Stimulated activated CD4-positive, alpha-beta T cell treated with anti-CD3 and anti-CD28 coated beads, Interleukin-2, amount 100 ng/mL, for 48 hours (primary cell): Measurements from ENCODE around the gene SCYL1.

Experiments used
- DNase-seq, 2 donors: peaks; one replicate each; pipeline ENCODE4 v3.0.0-alpha.2; 2020

Gene SCYL1

GRCh38 chr11:65493367-65494176, 31.3 kb upstream of the SCYL1 start:
- no peak for DNase-seq

- DNase-seq = no peak
Observed at GRCh38 chr11:65496304-65497140, 28.4 kb upstream of the SCYL1 start.

- DNase-seq = peak; percentile 99
Observed at GRCh38 chr11:65497141-65498041, 27.5 kb upstream of the SCYL1 start.

GRCh38 chr11:65498042-65498726, 26.7 kb upstream of the SCYL1 start:
- peak; percentile 56 to 58 for DNase-seq

GRCh38 chr11:65498727-65498976, 26.2 kb upstream of the SCYL1 start:
- DNase-seq = no peak

- DNase-seq = peak; percentile 92 to 95
Observed at GRCh38 chr11:65498977-65499712, 25.7 kb upstream of the SCYL1 start, which contains the start of gene MALAT1. Gene MALAT1, plus strand, starts transcription at chr11:65499045.

GRCh38 chr11:65499713-65500386, 25.0 kb upstream of the SCYL1 start:
- no peak for DNase-seq

- no peak for DNase-seq
Observed at GRCh38 chr11:65500387-65501185, 24.3 kb upstream of the SCYL1 start.

- DNase-seq = no peak
Observed at GRCh38 chr11:65501186-65501471, 23.8 kb upstream of the SCYL1 start.

- no peak for DNase-seq
Observed at GRCh38 chr11:65501472-65502273, 23.2 kb upstream of the SCYL1 start.

GRCh38 chr11:65502274-65502554, 22.7 kb upstream of the SCYL1 start:
- no peak for DNase-seq

- DNase-seq = no peak
Observed at GRCh38 chr11:65502555-65503367, 22.1 kb upstream of the SCYL1 start.

- DNase-seq = no peak
Observed at GRCh38 chr11:65503368-65503948, 21.4 kb upstream of the SCYL1 start.

- no peak for DNase-seq
Observed at GRCh38 chr11:65503949-65504673, 20.8 kb upstream of the SCYL1 start.

- no peak for DNase-seq
Observed at GRCh38 chr11:65504674-65505465, 20.0 kb upstream of the SCYL1 start.

- DNase-seq = no peak
Observed at GRCh38 chr11:65505466-65506289, 19.2 kb upstream of the SCYL1 start.
